ENCODE results near the gene SETBP1. TPM values are rescaled to one million over a fixed set of nuclear protein-coding genes. Genes with fewer than 3 reads are reported as not detected.

SETBP1 gene
- total RNA-seq, 1 donor from 2014 or later: 80.0 TPM

DNA sequence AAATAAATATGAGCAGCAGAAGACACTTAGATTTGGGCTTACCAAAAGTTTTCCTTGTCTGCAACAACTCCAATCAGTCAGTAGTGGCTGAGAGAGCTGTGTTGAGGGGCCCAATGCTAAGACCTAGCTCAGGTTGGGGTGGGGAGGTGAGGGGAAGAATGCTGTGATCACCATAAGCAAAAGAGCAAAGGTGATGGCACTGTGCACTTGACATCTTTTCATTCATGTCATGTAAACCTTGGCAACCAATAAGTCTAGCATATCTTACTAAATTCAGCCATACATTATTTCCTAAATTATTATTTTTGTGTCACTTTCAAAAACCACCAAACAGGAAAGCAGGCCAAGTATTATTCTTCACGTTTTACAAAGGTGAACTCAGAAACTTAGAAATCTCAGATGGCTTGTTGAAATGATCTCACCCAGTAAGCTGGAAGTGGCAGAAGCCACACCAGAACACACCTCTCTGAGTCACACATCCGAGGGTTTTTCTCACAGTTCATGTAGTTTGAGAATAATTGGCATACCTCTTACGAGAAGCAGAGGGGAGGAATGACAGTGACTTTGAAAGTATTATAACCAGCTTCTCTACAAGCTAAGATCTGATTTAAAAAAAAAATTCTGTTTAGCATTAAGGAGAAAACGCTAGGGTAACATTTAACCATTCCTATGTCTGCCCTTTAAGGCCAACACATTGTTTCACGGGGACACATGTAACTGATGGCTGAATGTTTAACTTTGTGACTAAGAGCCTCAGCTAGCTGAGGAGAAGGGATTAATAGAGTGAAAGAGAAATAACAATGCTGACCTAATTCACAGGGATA is 43.3 kb upstream of the SETBP1 start:
- H3K9me3 Mint-ChIP-seq (ENCODE audit: unreplicated experiment): no peaks in the 10 kb centered on the region

DNA sequence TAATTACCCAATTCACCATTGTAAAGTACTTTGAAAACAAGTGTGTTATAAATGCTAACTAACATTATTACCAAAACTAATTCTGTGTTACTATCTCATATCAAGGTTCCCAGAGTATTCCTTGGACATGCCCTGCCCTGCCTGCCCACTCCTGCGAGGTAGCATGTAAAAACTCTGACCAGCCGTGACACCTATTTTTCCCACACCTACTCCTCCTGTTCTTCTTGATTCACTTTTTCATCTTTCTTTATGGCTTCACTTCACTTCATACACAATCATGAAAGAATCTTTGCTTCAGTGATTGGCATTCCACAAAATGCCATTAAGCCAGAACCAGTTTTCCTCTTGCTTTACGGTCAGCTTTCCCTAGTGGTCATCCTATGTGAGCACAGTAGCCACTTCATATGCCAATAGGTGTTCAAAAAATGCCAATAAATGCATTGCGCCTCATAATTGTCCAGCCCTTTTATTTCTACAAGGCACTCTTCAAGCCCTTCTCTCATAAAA is 42.6 kb upstream of the SETBP1 start:
- no peak overlapping the region for H3K4me3 Mint-ChIP-seq (ENCODE audit: unreplicated experiment)
- H3K9me3 Mint-ChIP-seq (ENCODE audit: unreplicated experiment): no peaks in the 10 kb centered on the region
- H3K27ac Mint-ChIP-seq (ENCODE audit: unreplicated experiment): no peak overlapping the region
- no peaks in the 10 kb centered on the region for H3K27me3 Mint-ChIP-seq (ENCODE audit: unreplicated experiment)
- H3K4me1 Mint-ChIP-seq (ENCODE audit: unreplicated experiment): peaks cover 37% of the 10 kb centered on the region
- DNase-seq (ENCODE audit: extremely low spot score, unreplicated experiment): no peak
- H3K36me3 Mint-ChIP-seq (ENCODE audit: unreplicated experiment): no peaks in the 10 kb centered on the region
- TF ChIP-seq, protein P1, sequence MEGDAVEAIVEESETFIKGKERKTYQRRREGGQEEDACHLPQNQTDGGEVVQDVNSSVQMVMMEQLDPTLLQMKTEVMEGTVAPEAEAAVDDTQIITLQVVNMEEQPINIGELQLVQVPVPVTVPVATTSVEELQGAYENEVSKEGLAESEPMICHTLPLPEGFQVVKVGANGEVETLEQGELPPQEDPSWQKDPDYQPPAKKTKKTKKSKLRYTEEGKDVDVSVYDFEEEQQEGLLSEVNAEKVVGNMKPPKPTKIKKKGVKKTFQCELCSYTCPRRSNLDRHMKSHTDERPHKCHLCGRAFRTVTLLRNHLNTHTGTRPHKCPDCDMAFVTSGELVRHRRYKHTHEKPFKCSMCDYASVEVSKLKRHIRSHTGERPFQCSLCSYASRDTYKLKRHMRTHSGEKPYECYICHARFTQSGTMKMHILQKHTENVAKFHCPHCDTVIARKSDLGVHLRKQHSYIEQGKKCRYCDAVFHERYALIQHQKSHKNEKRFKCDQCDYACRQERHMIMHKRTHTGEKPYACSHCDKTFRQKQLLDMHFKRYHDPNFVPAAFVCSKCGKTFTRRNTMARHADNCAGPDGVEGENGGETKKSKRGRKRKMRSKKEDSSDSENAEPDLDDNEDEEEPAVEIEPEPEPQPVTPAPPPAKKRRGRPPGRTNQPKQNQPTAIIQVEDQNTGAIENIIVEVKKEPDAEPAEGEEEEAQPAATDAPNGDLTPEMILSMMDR (IDR thresholded peaks at IDR 0.05): no peak

More for the DNA sequence above, 43.3 kb upstream of the SETBP1 start:
- Mint-ChIP-seq H3K4me3 (ENCODE audit: unreplicated experiment) (no peak overlapping the region), H3K36me3 (ENCODE audit: unreplicated experiment) (no peaks in the 10 kb centered on the region), H3K4me1 (ENCODE audit: unreplicated experiment) (peaks cover 37% of the 10 kb centered on the region), H3K27me3 (ENCODE audit: unreplicated experiment) (no peaks in the 10 kb centered on the region), H3K27ac (ENCODE audit: unreplicated experiment) (peak overlapping the region; percentile 50)
- DNase-seq (ENCODE audit: extremely low spot score, unreplicated experiment): no peak
- TF ChIP-seq, protein P1 (IDR thresholded peaks at IDR 0.05): no peak

DNA sequence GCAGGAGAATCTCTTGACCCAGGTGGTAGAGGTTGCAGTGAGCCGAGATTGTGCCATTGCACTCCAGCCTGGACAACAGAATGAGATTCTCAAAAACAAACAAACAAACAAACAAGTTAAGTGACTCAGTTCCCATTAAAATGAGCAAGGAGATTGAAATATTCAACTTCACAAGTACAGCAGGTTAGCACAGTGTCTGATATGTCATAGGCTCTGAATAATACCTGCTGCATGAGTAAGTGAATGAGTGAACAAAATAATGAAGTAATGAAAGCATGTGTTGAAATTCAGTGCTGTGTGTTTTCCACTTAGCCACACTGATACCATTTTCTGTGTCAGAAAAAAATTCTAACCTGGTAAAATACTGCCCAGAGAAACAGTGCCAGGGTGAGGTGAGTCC is 41.9 kb upstream of the SETBP1 start:
- H3K4me1 Mint-ChIP-seq (ENCODE audit: unreplicated experiment): peaks cover 37% of the 10 kb centered on the region
- H3K9me3 Mint-ChIP-seq (ENCODE audit: unreplicated experiment): no peaks in the 10 kb centered on the region
- H3K4me3 Mint-ChIP-seq (ENCODE audit: unreplicated experiment): no peak overlapping the region
- no peak for DNase-seq (ENCODE audit: extremely low spot score, unreplicated experiment)
- H3K27me3 Mint-ChIP-seq (ENCODE audit: unreplicated experiment): no peaks in the 10 kb centered on the region
- H3K27ac Mint-ChIP-seq (ENCODE audit: unreplicated experiment): no peak overlapping the region
- no peaks in the 10 kb centered on the region for H3K36me3 Mint-ChIP-seq (ENCODE audit: unreplicated experiment)
- TF ChIP-seq, protein P1 (IDR thresholded peaks at IDR 0.05): no peak

DNA sequence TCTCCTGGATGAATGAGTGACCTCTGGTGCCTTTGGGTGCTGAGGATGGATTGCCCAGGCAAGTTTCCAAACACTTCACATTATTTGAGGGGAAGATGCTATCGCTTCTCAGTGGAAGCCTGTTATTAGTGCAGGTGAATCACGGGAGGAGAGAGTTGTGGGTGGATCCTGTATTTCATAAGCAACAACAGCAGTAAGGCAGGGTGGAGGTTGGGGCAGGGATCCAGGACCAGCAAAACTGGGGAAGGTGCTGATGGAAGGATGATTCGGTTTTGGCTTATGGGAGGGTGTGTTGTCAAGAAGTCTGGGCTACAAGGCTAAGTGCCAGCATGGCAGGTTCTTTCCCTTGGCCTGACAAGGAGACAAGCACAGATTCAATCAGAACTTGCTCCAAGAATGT is 37.7 kb upstream of the SETBP1 start:
- Mint-ChIP-seq H3K4me3 (ENCODE audit: unreplicated experiment) (no peak overlapping the region), H3K27me3 (ENCODE audit: unreplicated experiment) (no peaks in the 10 kb centered on the region), H3K27ac (ENCODE audit: unreplicated experiment) (no peak overlapping the region), H3K4me1 (ENCODE audit: unreplicated experiment) (peaks cover 13% of the 10 kb centered on the region), H3K36me3 (ENCODE audit: unreplicated experiment) (no peaks in the 10 kb centered on the region), H3K9me3 (ENCODE audit: unreplicated experiment) (no peaks in the 10 kb centered on the region)
- TF ChIP-seq, protein P1 (IDR thresholded peaks at IDR 0.05): no peak
- DNase-seq (ENCODE audit: extremely low spot score, unreplicated experiment): no peak

DNA sequence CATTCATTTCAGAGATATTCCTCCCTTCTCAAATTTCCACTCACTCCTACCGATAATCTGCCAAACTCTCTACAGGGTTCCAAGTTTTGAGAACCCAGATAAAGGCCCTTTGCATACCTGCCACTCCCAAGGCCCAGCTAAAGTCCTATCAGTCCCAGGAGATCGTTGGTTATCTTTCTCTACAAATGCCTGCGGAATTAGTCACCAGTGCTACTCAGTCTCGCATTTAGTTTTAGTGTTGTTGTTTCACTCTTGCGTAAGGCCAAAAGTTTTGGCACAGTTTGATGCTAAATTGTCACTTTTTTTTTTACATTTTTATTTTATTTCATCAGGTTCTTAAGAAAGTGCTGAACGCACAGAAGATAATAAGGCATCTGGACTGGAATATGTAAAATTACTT is 29.2 kb upstream of the SETBP1 start:
- TF ChIP-seq, protein P1 (IDR thresholded peaks at IDR 0.05): no peak
- H3K27ac Mint-ChIP-seq (ENCODE audit: unreplicated experiment): peak overlapping the region; percentile 68

More for the DNA sequence above, 29.2 kb upstream of the SETBP1 start:
- no peak for DNase-seq (ENCODE audit: extremely low spot score, unreplicated experiment)
- Mint-ChIP-seq H3K4me1 (ENCODE audit: unreplicated experiment) (peaks cover 45% of the 10 kb centered on the region), H3K27me3 (ENCODE audit: unreplicated experiment) (no peaks in the 10 kb centered on the region), H3K4me3 (ENCODE audit: unreplicated experiment) (no peak overlapping the region), H3K36me3 (ENCODE audit: unreplicated experiment) (peaks cover 1% of the 10 kb centered on the region), H3K9me3 (ENCODE audit: unreplicated experiment) (no peaks in the 10 kb centered on the region)
